HG03565 (cell line): ENCODE measurements around the gene GLIS1.

Experiments
- ATAC-seq: cut with Tn5 transposase; IDR thresholded peaks from one replicate; pipeline ENCODE4 v1.9.1; 2021; ENCODE audit warnings: mild to moderate bottlenecking, moderate library complexity; ENCODE audit not compliant: unreplicated experiment

Gene GLIS1

GRCh38 chr1:53502641-53503432 is 236.1 kb downstream of the GLIS1 start:
- ATAC-seq: no peak

GRCh38 chr1:53501065-53502005 is 237.6 kb downstream of the GLIS1 start:
- ATAC-seq: no peak

GRCh38 chr1:53500204-53501064 is 238.5 kb downstream of the GLIS1 start:
- no peak for ATAC-seq

- no peak for ATAC-seq
Measured at GRCh38 chr1:53499257-53500203, 239.4 kb downstream of the GLIS1 start.

- ATAC-seq: no peak
Measured at GRCh38 chr1:53498555-53499131, 240.3 kb downstream of the GLIS1 start.

- no peak for ATAC-seq
Measured at GRCh38 chr1:53495633-53496345, 243.2 kb downstream of the GLIS1 start.

- no peak for ATAC-seq
Measured at GRCh38 chr1:53490351-53490750, 248.6 kb downstream of the GLIS1 start.

GRCh38 chr1:53486395-53487026 is 252.5 kb downstream of the GLIS1 start:
- no peak for ATAC-seq

- ATAC-seq: no peak
Measured at GRCh38 chr1:53485478-53486394, 253.2 kb downstream of the GLIS1 start.

- no peak for ATAC-seq
Measured at GRCh38 chr1:53484705-53485477, 254.1 kb downstream of the GLIS1 start.

GRCh38 chr1:53483656-53484055 is 255.3 kb downstream of the GLIS1 start:
- ATAC-seq: no peak

GRCh38 chr1:53483170-53483569 is 255.8 kb downstream of the GLIS1 start:
- ATAC-seq: no peak

GRCh38 chr1:53482441-53483153 is 256.4 kb downstream of the GLIS1 start:
- no peak for ATAC-seq

GRCh38 chr1:53481456-53481855 is 257.5 kb downstream of the GLIS1 start:
- ATAC-seq: no peak

GRCh38 chr1:53480678-53481077 is 258.3 kb downstream of the GLIS1 start:
- ATAC-seq: no peak

GRCh38 chr1:53478502-53478818 is 260.5 kb downstream of the GLIS1 start:
- ATAC-seq: no peak
